K562 (cell line): ENCODE measurements around the gene ZBTB8B. TPM values are rescaled to one million over a fixed set of nuclear protein-coding genes. Genes with fewer than 3 reads are reported as not detected.
A peak's percentile ranks its signal among the peaks of the same experiment; 100 is the strongest.

Experiments
- BRD9 ChIP-seq: fragments of 450-650 bp; IDR thresholded peaks from 2 replicates; pipeline ENCODE4 v1.6.1; 2018; ENCODE audit warnings: low read depth; ENCODE audit not compliant: partially characterized antibody
- FOSL1 ChIP-seq: fragments of 200-800 bp; sonication (Bioruptor generic); conservative IDR thresholded peaks from 2 replicates; pipeline ENCODE4 v1.6.1; 2016; ENCODE audit warnings: missing genetic modification characterization, missing compliant biosample characterization
- HLTF ChIP-seq: fragments of 450-650 bp; IDR thresholded peaks from 2 replicates; pipeline ENCODE4 v1.6.1; 2016
- MAFF ChIP-seq: IDR thresholded peaks from 2 replicates; pipeline ENCODE4 v1.6.1; 2012; ENCODE audit warnings: low read length, improper control_type of control experiment
- NR2C1 ChIP-seq, 2 experiments: fragments of 450-650 bp; IDR thresholded peaks; 2 replicates each; pipeline ENCODE4 v1.6.1; 2017; ENCODE audit warnings: mild to moderate bottlenecking in 2 of 2, antibody characterized with exemption in 1 of 2, inconsistent platforms in 1 of 2, missing compliant biosample characterization in 1 of 2, missing genetic modification characterization in 1 of 2
- SMAD4 ChIP-seq: fragments of 250-450 bp; sonication (Bioruptor Pico); conservative IDR thresholded peaks from 2 replicates; pipeline ENCODE4 v1.8.0; 2021; ENCODE audit warnings: inconsistent platforms, mild to moderate bottlenecking, moderate library complexity
- TEAD1 ChIP-seq, 2 experiments: fragments of 450-650 bp in 1 of 2; sonication (generic) in 1 of 2; formaldehyde crosslinking; IDR thresholded peaks; 2 replicates each; pipeline versions ENCODE4 v1.4.0 to v1.8.0; 2020 to 2022; ENCODE audit warnings: mild to moderate bottlenecking in 2 of 2, missing genetic modification reagents in 1 of 2
- ZFX ChIP-seq: sonication (generic); formaldehyde crosslinking; IDR thresholded peaks from 2 replicates; pipeline ENCODE4 v1.8.0; 2022; ENCODE audit warnings: mild to moderate bottlenecking, missing genetic modification reagents, moderate library complexity
- polyA plus RNA-seq, 8 experiments: library from polyadenylated mRNA; depleted of rRNA in 4 of 8; stranded (reverse) in 5 of 8; unstranded in 3 of 8; fragments of >200 nt; fragmentation: Nextera tagmentation in 2 of 8; fragmentation: Illumina TruSeq in 1 of 8; extraction: Ambion mirVana in 2 of 8; extraction: Trizol in 1 of 8; gene quantifications; 2 replicates each; pipeline versions ENCODE4 v1.2.1 to v1.2.3, GENCODE V29; 2011 to 2014; ENCODE audit warnings: inconsistent platforms in 1 of 8, missing spikeins in 1 of 8
- total RNA-seq, 7 experiments: library from RNA; depleted of rRNA in 6 of 7; stranded (reverse); fragments of >200 nt in 6 of 7; fragmentation: Illumina TruSeq in 2 of 7; extraction: Trizol in 2 of 7; gene quantifications; 2 replicates each; pipeline versions ENCODE4 v1.2.1 to v1.2.3, GENCODE V29; 2011 to 2021; ENCODE audit warnings: low replicate concordance in 1 of 7
- TF ChIP-seq, protein P1 (sequence below): fragments of 250-450 bp; sonication (Bioruptor Pico); IDR thresholded peaks from 2 replicates; pipeline ENCODE4 v1.8.0; 2022; ENCODE audit warnings: inconsistent platforms
- TF ChIP-seq, protein P2 (sequence below), 2 experiments: fragments of 450-650 bp; formaldehyde crosslinking in 1 of 2; IDR thresholded peaks; 2 replicates each; pipeline versions ENCODE4 v1.4.0 to v1.6.1; 2014 to 2020; ENCODE audit warnings: mild to moderate bottlenecking in 2 of 2, borderline replicate concordance in 1 of 2, low read depth in 1 of 2
- TF ChIP-seq, protein P3 (sequence below): fragments of 450-650 bp; IDR thresholded peaks from 2 replicates; pipeline ENCODE4 v1.6.1; 2014; ENCODE audit warnings: low read depth, mild to moderate bottlenecking, moderate library complexity, borderline replicate concordance
- TF ChIP-seq, protein P4 (sequence below), 2 experiments: fragments of 450-650 bp in 1 of 2; sonication (generic) in 1 of 2; formaldehyde crosslinking; conservative IDR thresholded peaks; 2 replicates each; pipeline versions ENCODE4 v1.4.0 to v1.8.1; 2020 to 2022; ENCODE audit warnings: mild to moderate bottlenecking in 1 of 2, missing genetic modification reagents in 1 of 2

The ZBTB8B gene
- total and polyA plus RNA-seq, 9 of the 15 experiments (the other 6 are each of a cell fraction or from before 2014, with no cell fraction given), result not detected

DNA sequence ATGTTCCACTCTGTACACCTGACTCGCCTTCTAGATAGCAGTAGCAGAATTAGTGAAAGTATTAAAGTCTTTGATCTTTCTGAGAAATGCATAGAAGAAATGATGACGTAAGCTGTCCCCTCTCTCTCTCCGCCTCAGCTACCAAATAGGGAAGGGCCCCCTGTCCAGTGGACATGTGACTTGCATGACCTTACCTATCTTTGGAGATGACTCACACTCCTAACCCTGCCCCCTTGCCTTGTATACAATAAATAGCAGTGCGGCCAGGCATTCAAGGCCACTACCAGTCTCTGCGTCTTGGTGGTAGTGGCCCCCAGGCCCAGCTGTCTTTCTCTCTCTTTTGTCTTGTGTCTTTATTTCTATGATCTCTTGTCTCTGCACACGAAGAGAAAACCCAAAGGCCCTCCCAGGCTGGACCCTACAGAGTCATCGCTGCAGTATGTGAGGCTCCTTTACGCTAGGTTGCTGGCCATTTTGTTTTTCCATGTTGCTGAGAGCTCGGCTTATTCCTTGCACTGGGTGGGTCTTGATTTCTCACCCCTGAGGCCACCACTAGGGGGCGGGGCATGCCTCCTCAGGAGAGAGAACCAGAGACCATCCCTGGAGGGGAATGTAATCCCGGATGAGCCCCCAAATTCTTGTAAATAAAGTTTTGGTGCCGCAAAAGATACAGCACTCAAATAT is 16.0 kb upstream of the ZBTB8B start (continued):
- TF ChIP-seq, protein P1, sequence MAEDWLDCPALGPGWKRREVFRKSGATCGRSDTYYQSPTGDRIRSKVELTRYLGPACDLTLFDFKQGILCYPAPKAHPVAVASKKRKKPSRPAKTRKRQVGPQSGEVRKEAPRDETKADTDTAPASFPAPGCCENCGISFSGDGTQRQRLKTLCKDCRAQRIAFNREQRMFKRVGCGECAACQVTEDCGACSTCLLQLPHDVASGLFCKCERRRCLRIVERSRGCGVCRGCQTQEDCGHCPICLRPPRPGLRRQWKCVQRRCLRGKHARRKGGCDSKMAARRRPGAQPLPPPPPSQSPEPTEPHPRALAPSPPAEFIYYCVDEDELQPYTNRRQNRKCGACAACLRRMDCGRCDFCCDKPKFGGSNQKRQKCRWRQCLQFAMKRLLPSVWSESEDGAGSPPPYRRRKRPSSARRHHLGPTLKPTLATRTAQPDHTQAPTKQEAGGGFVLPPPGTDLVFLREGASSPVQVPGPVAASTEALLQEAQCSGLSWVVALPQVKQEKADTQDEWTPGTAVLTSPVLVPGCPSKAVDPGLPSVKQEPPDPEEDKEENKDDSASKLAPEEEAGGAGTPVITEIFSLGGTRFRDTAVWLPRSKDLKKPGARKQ (CRISPR knock-in tag), result 0 out of 2 replicates have a peak, but pooled peaks have one; percentile 47
- TF ChIP-seq, protein P2, sequence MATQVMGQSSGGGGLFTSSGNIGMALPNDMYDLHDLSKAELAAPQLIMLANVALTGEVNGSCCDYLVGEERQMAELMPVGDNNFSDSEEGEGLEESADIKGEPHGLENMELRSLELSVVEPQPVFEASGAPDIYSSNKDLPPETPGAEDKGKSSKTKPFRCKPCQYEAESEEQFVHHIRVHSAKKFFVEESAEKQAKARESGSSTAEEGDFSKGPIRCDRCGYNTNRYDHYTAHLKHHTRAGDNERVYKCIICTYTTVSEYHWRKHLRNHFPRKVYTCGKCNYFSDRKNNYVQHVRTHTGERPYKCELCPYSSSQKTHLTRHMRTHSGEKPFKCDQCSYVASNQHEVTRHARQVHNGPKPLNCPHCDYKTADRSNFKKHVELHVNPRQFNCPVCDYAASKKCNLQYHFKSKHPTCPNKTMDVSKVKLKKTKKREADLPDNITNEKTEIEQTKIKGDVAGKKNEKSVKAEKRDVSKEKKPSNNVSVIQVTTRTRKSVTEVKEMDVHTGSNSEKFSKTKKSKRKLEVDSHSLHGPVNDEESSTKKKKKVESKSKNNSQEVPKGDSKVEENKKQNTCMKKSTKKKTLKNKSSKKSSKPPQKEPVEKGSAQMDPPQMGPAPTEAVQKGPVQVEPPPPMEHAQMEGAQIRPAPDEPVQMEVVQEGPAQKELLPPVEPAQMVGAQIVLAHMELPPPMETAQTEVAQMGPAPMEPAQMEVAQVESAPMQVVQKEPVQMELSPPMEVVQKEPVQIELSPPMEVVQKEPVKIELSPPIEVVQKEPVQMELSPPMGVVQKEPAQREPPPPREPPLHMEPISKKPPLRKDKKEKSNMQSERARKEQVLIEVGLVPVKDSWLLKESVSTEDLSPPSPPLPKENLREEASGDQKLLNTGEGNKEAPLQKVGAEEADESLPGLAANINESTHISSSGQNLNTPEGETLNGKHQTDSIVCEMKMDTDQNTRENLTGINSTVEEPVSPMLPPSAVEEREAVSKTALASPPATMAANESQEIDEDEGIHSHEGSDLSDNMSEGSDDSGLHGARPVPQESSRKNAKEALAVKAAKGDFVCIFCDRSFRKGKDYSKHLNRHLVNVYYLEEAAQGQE (IDR thresholded peaks at IDR 0.05; ENCODE audit: borderline replicate concordance), result peak; percentile 24; the same call in 1 of the 2 replicates
- TF ChIP-seq, protein P2 (CRISPR knock-in tag; IDR thresholded peaks at IDR 0.05; ENCODE audit: low read depth), result no peak
- TF ChIP-seq MAFF, result peak; percentile 33; the same call in 1 of the 2 replicates
- TF ChIP-seq SMAD4, result no peak
- peak; percentile 81 for TF ChIP-seq ZFX
- peak in 1 of 2 experiments; percentile 54; a peak in 1 of 4 replicates for TF ChIP-seq TEAD1 (CRISPR knock-in tag; IDR thresholded peaks at IDR 0.05)
- peak; percentile 35; the same call in 1 of the 2 replicates for TF ChIP-seq NR2C1 (IDR thresholded peaks at IDR 0.05)
- TF ChIP-seq NR2C1 (tag; IDR thresholded peaks at IDR 0.05), result peak; percentile 54
- TF ChIP-seq FOSL1 (tag), result peak; percentile 96
- TF ChIP-seq BRD9, result peak; percentile 41
- TF ChIP-seq HLTF, result no peak
- TF ChIP-seq, protein P3, sequence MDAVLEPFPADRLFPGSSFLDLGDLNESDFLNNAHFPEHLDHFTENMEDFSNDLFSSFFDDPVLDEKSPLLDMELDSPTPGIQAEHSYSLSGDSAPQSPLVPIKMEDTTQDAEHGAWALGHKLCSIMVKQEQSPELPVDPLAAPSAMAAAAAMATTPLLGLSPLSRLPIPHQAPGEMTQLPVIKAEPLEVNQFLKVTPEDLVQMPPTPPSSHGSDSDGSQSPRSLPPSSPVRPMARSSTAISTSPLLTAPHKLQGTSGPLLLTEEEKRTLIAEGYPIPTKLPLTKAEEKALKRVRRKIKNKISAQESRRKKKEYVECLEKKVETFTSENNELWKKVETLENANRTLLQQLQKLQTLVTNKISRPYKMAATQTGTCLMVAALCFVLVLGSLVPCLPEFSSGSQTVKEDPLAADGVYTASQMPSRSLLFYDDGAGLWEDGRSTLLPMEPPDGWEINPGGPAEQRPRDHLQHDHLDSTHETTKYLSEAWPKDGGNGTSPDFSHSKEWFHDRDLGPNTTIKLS, result no peak
- TF ChIP-seq, protein P4, sequence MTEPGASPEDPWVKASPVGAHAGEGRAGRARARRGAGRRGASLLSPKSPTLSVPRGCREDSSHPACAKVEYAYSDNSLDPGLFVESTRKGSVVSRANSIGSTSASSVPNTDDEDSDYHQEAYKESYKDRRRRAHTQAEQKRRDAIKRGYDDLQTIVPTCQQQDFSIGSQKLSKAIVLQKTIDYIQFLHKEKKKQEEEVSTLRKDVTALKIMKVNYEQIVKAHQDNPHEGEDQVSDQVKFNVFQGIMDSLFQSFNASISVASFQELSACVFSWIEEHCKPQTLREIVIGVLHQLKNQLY (CRISPR knock-in tag; conservative IDR thresholded peaks at IDR 0.05), result no peak
